ENCODE data around the gene NR2F1.

NR2F1 gene

DNA sequence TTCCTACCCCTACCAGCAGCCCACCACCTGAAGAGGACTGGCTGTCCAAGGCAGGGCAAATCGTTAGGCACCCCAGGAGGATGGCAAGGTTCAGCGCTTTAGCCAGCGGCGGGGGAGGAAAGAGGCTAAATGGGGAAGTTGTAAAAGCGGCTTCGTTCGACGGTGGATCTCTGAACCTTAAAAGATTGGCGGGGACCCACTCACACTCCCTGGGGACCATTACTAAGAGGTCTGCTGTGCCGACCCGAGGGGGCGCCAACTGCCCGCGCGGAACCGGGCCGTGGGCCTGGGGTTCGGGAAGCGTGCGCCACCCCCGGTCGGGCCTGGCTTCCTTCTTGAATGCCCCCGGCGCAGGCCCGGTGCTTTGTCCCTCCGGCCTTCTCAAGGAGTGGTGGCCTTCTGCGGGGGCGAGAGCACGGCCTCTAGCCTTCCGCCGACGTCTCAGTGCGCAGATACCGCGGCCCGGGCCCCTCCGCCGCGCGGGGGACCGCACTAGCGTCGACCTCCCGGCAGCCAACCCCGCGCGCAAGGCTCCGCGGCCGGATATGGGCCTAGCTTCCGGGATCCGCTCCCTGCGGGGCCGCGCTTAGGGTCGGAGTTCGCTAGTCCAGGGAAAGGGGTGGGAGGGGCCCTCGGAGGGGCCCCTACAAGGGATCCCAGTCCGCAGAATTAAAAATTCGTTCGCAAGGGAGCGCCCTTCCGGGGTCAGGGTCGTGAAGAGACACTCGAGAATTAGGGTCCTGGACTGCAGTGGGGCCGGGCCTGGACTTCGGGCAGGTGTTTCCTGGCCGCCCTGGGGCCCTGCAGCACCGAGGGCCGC is 12.5 kb upstream of the NR2F1 start:
- no peak overlapping the region for H3K4me3 ChIP-seq (ENCODE audit: low read depth, low read length)
- no peak for DNase-seq (ENCODE audit: low read depth)
- TF ChIP-seq, protein P1, sequence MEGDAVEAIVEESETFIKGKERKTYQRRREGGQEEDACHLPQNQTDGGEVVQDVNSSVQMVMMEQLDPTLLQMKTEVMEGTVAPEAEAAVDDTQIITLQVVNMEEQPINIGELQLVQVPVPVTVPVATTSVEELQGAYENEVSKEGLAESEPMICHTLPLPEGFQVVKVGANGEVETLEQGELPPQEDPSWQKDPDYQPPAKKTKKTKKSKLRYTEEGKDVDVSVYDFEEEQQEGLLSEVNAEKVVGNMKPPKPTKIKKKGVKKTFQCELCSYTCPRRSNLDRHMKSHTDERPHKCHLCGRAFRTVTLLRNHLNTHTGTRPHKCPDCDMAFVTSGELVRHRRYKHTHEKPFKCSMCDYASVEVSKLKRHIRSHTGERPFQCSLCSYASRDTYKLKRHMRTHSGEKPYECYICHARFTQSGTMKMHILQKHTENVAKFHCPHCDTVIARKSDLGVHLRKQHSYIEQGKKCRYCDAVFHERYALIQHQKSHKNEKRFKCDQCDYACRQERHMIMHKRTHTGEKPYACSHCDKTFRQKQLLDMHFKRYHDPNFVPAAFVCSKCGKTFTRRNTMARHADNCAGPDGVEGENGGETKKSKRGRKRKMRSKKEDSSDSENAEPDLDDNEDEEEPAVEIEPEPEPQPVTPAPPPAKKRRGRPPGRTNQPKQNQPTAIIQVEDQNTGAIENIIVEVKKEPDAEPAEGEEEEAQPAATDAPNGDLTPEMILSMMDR (IDR thresholded peaks at IDR 0.05; ENCODE audit: insufficient read depth, low read depth, low read length, missing control alignments): no peak

DNA sequence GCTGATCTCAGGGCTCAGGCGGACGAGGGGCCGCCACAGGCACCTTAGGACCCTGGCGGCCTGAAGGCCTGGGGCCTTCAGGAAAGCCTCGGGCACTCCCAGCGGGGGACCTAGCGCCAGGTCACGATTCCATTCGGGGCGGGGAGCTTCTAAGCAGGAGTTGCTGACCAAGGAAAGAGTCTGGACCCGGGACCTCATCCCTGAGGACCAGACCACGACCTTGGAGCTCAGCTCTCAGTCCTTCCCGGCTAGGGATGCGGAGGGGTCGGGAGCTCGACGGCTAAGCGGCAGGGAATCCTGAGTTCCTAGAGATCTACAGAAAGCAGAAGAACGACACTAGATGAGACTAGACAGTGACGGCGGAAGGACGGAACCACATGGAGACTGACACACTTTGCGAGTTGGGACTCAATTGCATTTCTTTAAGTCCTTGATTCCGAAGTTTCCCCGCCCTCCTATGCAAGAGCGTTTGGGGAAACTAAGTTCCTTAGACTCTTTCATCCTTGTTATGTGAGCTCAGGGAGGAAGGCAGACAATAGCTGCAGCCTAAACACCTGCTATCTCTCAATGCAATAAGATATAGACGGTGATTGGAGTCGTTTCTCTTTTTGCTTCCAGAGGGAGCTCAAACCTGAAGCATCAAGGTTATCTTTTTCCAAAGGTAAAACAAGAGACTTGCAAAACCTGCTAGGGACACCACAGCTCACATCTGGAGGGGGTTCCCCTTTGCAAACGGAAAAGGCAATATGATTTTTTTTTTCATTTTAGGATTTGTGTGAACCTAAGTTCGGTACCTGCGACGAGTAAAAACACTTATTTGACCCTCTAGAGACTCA is 11.7 kb upstream of the NR2F1 start:
- TF ChIP-seq, protein P1 (IDR thresholded peaks at IDR 0.05; ENCODE audit: insufficient read depth, low read depth, low read length, missing control alignments): no peak
- peak overlapping the region; percentile 45 for H3K4me3 ChIP-seq (ENCODE audit: low read depth, low read length)
- no peak for DNase-seq (ENCODE audit: low read depth)

DNA sequence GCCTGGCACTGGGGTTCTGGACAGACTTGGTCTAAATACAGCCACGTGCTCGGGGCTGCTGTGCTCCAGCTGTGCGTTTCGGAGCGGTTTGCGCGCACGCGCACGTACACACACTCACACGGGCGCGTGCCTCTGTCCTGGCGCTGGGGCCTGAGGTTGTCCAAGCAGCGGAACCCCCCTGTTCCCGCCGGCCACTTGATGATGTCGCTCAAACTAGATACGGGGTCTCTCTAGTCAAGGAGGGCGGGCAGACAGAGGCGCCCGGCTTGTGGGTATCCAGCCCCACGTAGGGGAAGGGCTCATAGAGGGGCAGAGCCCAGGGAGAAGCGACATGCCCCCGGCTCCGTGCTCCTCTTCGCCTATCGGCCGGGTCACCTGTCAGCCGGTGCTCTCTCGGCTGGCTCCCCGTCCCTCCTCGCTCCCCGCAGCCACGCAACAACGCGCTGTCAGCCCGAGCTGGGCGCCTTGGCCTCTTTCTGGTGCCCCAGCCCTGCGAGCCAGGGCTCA is 10.9 kb upstream of the NR2F1 start:
- H3K4me3 ChIP-seq (ENCODE audit: low read depth, low read length): peak overlapping the region; percentile 45
- DNase-seq (ENCODE audit: low read depth): no peak
- TF ChIP-seq, protein P1 (IDR thresholded peaks at IDR 0.05; ENCODE audit: insufficient read depth, low read depth, low read length, missing control alignments): no peak

DNA sequence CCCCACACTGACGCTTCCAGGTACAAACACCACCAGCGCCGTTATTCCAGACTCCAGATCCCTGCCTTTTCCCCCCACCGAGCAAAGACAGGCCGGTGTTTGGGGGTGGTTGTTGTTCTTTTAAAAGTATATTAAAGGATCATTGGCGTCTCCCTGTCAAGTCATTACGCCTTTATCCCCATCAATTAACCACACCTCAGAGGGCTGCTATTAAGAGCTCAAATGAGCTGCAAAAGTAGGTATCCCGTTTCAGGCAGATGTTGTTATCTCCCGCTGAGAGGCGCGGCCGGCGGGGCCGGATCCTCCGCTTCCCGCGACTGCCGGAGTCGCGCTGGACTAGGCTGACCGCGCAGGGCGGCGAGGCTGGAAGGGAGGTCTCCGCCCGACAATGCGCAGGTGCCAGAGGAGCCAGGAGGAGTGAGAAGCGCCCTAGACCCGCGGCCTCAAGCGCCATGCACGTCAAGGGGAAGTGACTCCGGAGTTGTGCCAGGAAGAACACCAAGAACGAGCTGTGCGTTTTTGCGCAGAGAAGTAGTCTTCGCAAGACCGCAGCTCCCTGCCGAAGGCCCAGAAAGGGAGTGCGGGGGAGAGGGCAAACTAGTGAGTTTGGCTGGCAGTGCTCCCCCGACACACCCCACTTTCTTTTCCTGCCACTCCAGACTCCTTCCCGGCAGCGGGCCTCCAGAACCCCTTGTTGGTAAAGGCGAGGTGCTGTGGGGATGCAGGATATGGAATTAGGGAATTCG is 10.2 kb upstream of the NR2F1 start:
- no peak overlapping the region for H3K4me3 ChIP-seq (ENCODE audit: low read depth, low read length)
- TF ChIP-seq, protein P1 (IDR thresholded peaks at IDR 0.05; ENCODE audit: insufficient read depth, low read depth, low read length, missing control alignments): no peak
- no peak for DNase-seq (ENCODE audit: low read depth)

DNA sequence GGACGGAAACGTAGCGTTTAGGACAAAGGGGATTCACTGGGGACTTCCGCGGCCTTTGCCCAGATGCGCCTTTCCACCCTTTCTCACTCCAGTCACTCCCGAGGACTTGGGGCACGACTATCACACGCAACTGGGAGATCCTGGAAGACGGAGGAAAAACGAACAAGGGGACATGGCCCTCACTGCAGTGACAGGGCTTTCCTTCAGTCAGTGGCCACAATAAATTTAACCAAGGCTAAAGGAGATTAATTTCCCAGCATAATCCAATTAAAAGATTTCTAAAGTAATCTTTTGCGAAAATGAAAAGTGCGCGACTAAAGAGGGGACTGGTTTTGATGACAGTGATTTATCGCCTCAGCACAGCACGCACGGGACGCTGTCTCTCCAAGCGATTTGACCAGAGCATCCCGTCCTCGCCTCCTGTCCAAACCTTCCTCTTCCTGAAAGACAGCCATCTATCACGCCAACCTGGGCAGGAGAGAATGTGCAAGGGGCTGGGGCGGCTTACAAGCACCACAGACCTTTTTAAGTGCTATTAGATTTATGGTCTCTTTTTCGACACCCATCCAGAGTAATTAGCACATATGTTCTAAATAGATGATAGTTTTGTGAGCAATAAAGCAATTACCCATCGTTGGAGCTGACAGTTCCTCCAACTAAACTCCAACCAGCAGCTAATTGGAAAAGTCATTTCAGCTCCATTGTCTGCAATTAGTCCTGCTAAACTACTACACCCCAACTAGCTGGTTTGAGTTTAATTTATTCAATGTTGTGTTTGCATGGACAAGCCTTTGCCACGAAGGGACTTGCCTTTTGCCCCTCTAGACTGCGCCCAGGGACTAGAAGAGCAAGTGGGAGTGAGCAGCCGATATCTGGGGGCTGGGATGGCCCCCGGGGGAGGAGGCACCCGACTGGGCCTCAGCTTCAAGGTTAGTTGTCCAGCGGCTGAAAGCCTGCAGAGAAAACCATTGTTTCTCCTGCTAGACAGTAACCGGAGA is 9.4 kb upstream of the NR2F1 start:
- DNase-seq (ENCODE audit: low read depth): no peak
- no peak overlapping the region for H3K4me3 ChIP-seq (ENCODE audit: low read depth, low read length)
- TF ChIP-seq, protein P1 (IDR thresholded peaks at IDR 0.05; ENCODE audit: insufficient read depth, low read depth, low read length, missing control alignments): no peak
